CD14-positive monocyte (primary cell): ENCODE data around the gene BRD9. TPM values are rescaled to one million over a fixed set of nuclear protein-coding genes. Genes with fewer than 3 reads are reported as not detected.
"Not testable (repeated sequence)": the region's sequence is repeated elsewhere in the genome, so short reads cannot be mapped to it uniquely, and the experiment has no call there.

Experiments
- DNase-seq, 3 donors: peaks; one replicate each; pipeline ENCODE4 v3.0.0-alpha.2; 2011 to 2022
- H2AFZ ChIP-seq: 2 replicates; pipeline ENCODE4 v1.6.0; 2012; ENCODE audit warnings: mild to moderate bottlenecking, low read depth, low read length, inconsistent platforms; ENCODE audit not compliant: insufficient read depth, poor library complexity, severe bottlenecking
- H3K27ac ChIP-seq, 2 donors: 1 replicate in 1 of 2; 2 replicates in 1 of 2; pipeline ENCODE4 v1.5.1; 2012 to 2013; ENCODE audit warnings: low read length in 2 of 2, control low read depth in 1 of 2, inconsistent platforms in 1 of 2, low read depth in 1 of 2, mild to moderate bottlenecking in 1 of 2
- H3K27me3 ChIP-seq, 2 donors: one replicate each; pipeline versions ENCODE4 v1.6.0 to v1.6.1; 2011 to 2013; ENCODE audit warnings: low read length in 2 of 2; ENCODE audit not compliant: control insufficient read depth in 2 of 2, insufficient read depth in 2 of 2
- H3K36me3 ChIP-seq, 2 donors: replicated peaks in 1 of 2; 1 replicate in 1 of 2; 2 replicates in 1 of 2; pipeline versions ENCODE4 v1.5.1 to v1.6.1; 2012 to 2013; ENCODE audit warnings: low read length in 2 of 2, control low read depth in 1 of 2, inconsistent platforms in 1 of 2, mild to moderate bottlenecking in 1 of 2; ENCODE audit not compliant: insufficient read depth in 2 of 2, control insufficient read depth in 1 of 2
- H3K4me1 ChIP-seq, 2 donors: 1 replicate in 1 of 2; 2 replicates in 1 of 2; pipeline versions ENCODE4 v1.5.1 to v1.6.1; 2012 to 2013; ENCODE audit warnings: low read length in 2 of 2, control low read depth in 1 of 2, inconsistent platforms in 1 of 2, mild to moderate bottlenecking in 1 of 2, moderate library complexity in 1 of 2; ENCODE audit not compliant: insufficient read depth in 2 of 2, control insufficient read depth in 1 of 2
- H3K4me2 ChIP-seq: replicated peaks from 2 replicates; pipeline ENCODE3; 2012; ENCODE audit warnings: low read length, moderate library complexity, mild to moderate bottlenecking; ENCODE audit not compliant: poor library complexity, severe bottlenecking; ENCODE audit errors: extremely low read depth
- H3K4me3 ChIP-seq, 3 experiments: fragments of 200-600 bp in 1 of 3; sonication (generic) in 1 of 3; replicated peaks in 1 of 3; 1 replicate in 2 of 3; 2 replicates in 1 of 3; pipeline ENCODE4 v1.5.1; 2011 to 2013; ENCODE audit warnings: low read length in 3 of 3, mild to moderate bottlenecking in 3 of 3, control low read depth in 2 of 3, low read depth in 2 of 3, inconsistent platforms in 1 of 3, moderate library complexity in 1 of 3
- H3K79me2 ChIP-seq: 2 replicates; pipeline ENCODE4 v1.6.0; 2012; ENCODE audit warnings: mild to moderate bottlenecking, control low read depth, inconsistent platforms, low read length, moderate library complexity; ENCODE audit not compliant: insufficient read depth
- H3K9ac ChIP-seq: 2 replicates; pipeline ENCODE4 v1.6.0; 2017; ENCODE audit warnings: low read length, mild to moderate bottlenecking; ENCODE audit not compliant: insufficient read depth, poor library complexity, severe bottlenecking
- H3K9me3 ChIP-seq, 2 donors: replicated peaks in 1 of 2; 1 replicate in 1 of 2; 2 replicates in 1 of 2; pipeline versions ENCODE4 v1.5.1 to v1.6.1; 2012 to 2013; ENCODE audit warnings: low read length in 2 of 2, control low read depth in 1 of 2; ENCODE audit not compliant: control insufficient read depth in 1 of 2, insufficient read depth in 1 of 2
- H4K20me1 ChIP-seq: 2 replicates; pipeline ENCODE4 v1.6.0; 2012; ENCODE audit warnings: mild to moderate bottlenecking, low read length, control low read depth, moderate library complexity; ENCODE audit not compliant: insufficient read depth
- H3K27ac Mint-ChIP-seq, 7 donors: one replicate each; pipeline ENCODE4 v1.8.0; 2020; ENCODE audit warnings: mild to moderate bottlenecking in 7 of 7, mixed read lengths in 7 of 7, moderate library complexity in 6 of 7, inconsistent platforms in 2 of 7
- H3K27me3 Mint-ChIP-seq, 3 donors: one replicate each; pipeline ENCODE4 v1.8.0; 2021 to 2022; ENCODE audit warnings: low read depth in 3 of 3, mild to moderate bottlenecking in 3 of 3, mixed read lengths in 3 of 3, moderate library complexity in 3 of 3, inconsistent platforms in 1 of 3
- H3K36me3 Mint-ChIP-seq, 2 donors: one replicate each; pipeline ENCODE4 v1.8.0; 2020; ENCODE audit warnings: mixed read lengths in 2 of 2, inconsistent platforms in 1 of 2, mild to moderate bottlenecking in 1 of 2
- H3K4me1 Mint-ChIP-seq: one replicate; pipeline ENCODE4 v1.8.0; 2020; ENCODE audit warnings: mild to moderate bottlenecking, mixed read lengths
- H3K4me3 Mint-ChIP-seq, 2 donors: one replicate each; pipeline ENCODE4 v1.8.0; 2020; ENCODE audit warnings: mild to moderate bottlenecking in 2 of 2, mixed read lengths in 2 of 2, moderate library complexity in 1 of 2
- H3K9me3 Mint-ChIP-seq, 7 donors: one replicate each; pipeline ENCODE4 v1.8.0; 2020 to 2022; ENCODE audit warnings: mixed read lengths in 7 of 7, mild to moderate bottlenecking in 6 of 7, moderate library complexity in 6 of 7, inconsistent platforms in 2 of 7
- WGBS: methylation state at CpG from one replicate; pipeline ENCODE4 v1.1.5; 2013; ENCODE audit warnings: missing lambda C conversion rate; ENCODE audit not compliant: insufficient coverage; 5-methylcytosine and 5-hydroxymethylcytosine counted together
- intact Hi-C, 2 donors: fragments of 100-400 bp; cut with micrococcal nuclease; formaldehyde crosslinking; loops; one replicate each; pipeline versions ENCODE4 v1.15.0 to v1.15.1; 2023
- polyA plus RNA-seq, 3 donors: library from polyadenylated mRNA; depleted of rRNA in 1 of 3; unstranded in 2 of 3; stranded (reverse) in 1 of 3; fragments of 300-500 nt in 2 of 3; fragments of >200 nt in 1 of 3; fragmentation: Illumina TruSeq in 2 of 3; gene quantifications; 1 replicate in 2 of 3; 2 replicates in 1 of 3; pipeline ENCODE4 v1.2.3, GENCODE V29; 2012 to 2021
- TF ChIP-seq, protein P1 (sequence below): fragments of 200-600 bp; IDR thresholded peaks from one replicate; pipeline ENCODE4 v1.8.0; 2022; ENCODE audit warnings: antibody characterized with exemption, mild to moderate bottlenecking

Gene BRD9
- polyA plus RNA-seq, 3 donors = 5.3 to 22.7 (median 9.3) TPM

DNA sequence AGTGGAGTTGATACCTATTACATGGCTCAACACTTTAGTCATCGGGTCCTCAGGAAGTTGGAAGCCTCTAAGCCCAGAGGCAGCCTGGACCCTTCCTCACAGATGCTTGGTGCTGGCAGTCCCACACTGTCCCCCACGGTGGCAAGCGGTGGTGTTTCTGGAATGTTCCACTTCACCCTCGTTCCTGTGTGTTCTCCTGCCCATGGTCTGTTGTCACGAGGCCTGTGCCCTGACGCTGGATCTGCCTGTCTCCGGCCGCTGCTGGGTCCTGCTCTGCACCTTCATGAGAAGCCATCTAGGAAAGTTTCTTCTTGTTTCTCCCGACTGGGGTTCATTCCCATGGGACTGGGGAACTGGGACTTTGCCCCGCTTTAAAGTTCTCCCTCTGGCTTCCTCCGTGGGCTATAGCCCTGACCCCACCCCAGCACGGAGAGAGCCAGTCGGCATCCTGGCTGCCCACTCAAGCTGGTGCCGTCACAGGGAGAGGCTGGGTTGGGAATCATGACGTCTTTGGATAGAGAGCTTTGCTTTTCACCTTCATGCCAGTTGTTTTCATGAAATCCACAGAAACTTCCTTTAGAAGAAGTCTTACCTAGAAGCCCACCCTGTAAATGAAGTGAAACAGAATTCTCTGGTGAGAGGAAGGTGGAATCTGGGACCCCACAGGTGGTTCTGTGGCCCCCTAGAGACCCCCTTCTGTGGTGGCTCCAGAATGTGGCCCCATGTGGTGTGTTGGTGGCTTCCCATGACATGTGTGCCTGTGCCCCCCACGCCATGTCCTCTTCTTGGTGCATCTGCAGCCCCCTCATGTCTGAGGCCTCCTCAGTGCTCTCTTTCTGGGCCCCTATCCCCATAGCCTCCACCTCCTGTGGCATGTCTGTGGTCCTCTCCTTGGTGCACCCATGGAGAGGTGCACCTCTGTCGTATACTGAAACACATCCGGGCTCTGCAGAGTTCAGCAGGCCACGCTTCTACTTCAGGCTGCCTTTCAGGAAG, 43.8 kb upstream of the BRD9 start:
- H3K27ac Mint-ChIP-seq = peak overlapping the region in 1 of 7 donors; percentile 24
- H3K4me3 Mint-ChIP-seq = no peak overlapping the region
- no peaks in the 10 kb centered on the region for H3K4me1 Mint-ChIP-seq
- Histone ChIP-seq H3K4me1 (no peaks in the 10 kb centered on the region), H4K20me1 (no peaks in the 10 kb centered on the region), H3K4me3 (no peak overlapping the region), H3K9me3 (peaks cover 0 to 4% of the 10 kb centered on the region in 2 donors), H3K4me2 (no peak overlapping the region), H3K79me2 (no peaks in the 10 kb centered on the region), H2AFZ (no peak overlapping the region), H3K9ac (no peak overlapping the region), H3K27ac (no peak overlapping the region), H3K27me3 (no peaks in the 10 kb centered on the region), H3K36me3 (no peaks in the 10 kb centered on the region)
- no peaks in the 10 kb centered on the region for H3K36me3 Mint-ChIP-seq
- WGBS = 89% methylated on average over 13 of the region's 19 CpGs
- H3K27me3 Mint-ChIP-seq = peaks cover 2 to 6% (median 6%) of the 10 kb centered on the region in 3 donors
- intact Hi-C loops = no loop called here
- no peak for DNase-seq
- TF ChIP-seq, protein P1, sequence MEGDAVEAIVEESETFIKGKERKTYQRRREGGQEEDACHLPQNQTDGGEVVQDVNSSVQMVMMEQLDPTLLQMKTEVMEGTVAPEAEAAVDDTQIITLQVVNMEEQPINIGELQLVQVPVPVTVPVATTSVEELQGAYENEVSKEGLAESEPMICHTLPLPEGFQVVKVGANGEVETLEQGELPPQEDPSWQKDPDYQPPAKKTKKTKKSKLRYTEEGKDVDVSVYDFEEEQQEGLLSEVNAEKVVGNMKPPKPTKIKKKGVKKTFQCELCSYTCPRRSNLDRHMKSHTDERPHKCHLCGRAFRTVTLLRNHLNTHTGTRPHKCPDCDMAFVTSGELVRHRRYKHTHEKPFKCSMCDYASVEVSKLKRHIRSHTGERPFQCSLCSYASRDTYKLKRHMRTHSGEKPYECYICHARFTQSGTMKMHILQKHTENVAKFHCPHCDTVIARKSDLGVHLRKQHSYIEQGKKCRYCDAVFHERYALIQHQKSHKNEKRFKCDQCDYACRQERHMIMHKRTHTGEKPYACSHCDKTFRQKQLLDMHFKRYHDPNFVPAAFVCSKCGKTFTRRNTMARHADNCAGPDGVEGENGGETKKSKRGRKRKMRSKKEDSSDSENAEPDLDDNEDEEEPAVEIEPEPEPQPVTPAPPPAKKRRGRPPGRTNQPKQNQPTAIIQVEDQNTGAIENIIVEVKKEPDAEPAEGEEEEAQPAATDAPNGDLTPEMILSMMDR = no peak
- peaks cover 0 to 11% (median 3%) of the 10 kb centered on the region in 7 donors for H3K9me3 Mint-ChIP-seq

DNA sequence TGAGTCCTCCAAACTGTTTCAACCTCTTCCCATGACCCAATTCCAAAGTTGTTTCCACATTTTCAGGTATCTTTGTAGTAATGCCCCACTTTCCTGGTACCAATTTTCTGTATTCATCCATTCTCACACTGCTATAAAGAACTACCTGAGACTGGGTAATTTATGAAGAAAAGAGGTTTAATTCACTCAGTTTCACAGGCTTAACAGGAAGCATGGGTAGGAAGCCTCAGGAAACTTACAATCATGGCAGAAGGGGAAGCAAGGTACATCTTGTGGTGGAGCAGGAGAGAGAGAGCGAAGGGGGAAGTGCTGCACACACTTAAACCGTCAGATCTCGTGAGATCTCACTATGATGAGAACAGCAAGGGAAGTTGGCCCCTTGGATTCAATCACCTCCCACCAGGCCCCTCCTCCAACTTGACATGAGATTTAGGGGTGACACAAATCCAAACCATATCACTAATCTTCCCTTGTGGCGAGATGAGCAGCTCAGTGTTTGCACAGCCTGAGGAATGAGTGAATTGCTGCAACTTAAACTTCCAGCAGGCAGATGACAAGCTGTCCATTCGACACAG, 43.0 kb upstream of the BRD9 start:
- Histone ChIP-seq H3K4me3 (no peak overlapping the region), H3K79me2 (no peaks in the 10 kb centered on the region), H3K27ac (no peak overlapping the region), H3K36me3 (no peaks in the 10 kb centered on the region), H3K9ac (no peak overlapping the region), H3K9me3 (peaks cover 0 to 4% of the 10 kb centered on the region in 2 donors), H3K27me3 (no peaks in the 10 kb centered on the region), H3K4me2 (no peak overlapping the region), H3K4me1 (no peaks in the 10 kb centered on the region), H4K20me1 (no peaks in the 10 kb centered on the region), H2AFZ (no peak overlapping the region)
- no peak for DNase-seq
- Mint-ChIP-seq H3K4me3 (no peak overlapping the region), H3K9me3 (peaks cover 0 to 11% (median 3%) of the 10 kb centered on the region in 7 donors), H3K4me1 (no peaks in the 10 kb centered on the region), H3K36me3 (no peaks in the 10 kb centered on the region), H3K27me3 (peaks cover 2 to 6% (median 6%) of the 10 kb centered on the region in 3 donors), H3K27ac (no peak overlapping the region)
- intact Hi-C loops = no loop called here
- TF ChIP-seq, protein P1 = no peak
- WGBS = 100% methylated on average over 1 of the region's 5 CpGs

DNA sequence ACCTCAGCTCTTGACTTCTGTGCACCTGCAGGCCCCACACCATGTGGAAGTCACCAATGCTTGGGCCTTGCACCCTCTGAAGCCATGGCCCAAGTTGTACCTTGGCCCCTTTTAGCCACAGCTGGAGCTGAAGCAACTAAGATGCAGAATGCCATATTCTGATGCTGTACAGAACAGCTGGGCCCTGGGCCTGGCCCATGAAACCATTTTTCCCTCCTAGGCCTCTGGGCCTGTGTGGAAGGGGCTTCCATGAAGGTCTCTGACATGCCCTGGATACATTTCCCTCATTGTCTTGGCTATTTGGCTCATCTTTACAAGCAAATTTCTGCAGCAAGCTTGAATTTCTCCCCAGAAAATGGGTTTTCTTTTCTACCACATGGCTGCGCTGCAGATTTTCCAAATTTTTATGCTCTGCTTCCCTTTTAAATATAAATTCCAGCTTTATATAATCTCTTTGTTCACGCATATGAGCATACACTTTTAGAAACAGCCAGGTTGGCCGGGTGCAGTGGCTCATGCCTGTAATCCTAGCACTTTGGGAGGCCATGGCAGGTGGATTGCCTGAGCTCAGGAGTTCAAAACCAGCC, 41.9 kb upstream of the BRD9 start:
- H3K4me1 Mint-ChIP-seq, DNase-seq, H3K36me3 Mint-ChIP-seq, H3K4me3 Mint-ChIP-seq, H2AFZ ChIP-seq, H3K27me3 Mint-ChIP-seq, H3K9ac ChIP-seq, H3K27ac ChIP-seq, H4K20me1 ChIP-seq, H3K4me3 ChIP-seq, H3K9me3 ChIP-seq, H3K4me1 ChIP-seq, intact Hi-C loops, H3K4me2 ChIP-seq, H3K27me3 ChIP-seq, H3K79me2 ChIP-seq, H3K27ac Mint-ChIP-seq, H3K36me3 ChIP-seq: not testable (repeated sequence)
- peaks cover 0 to 13% (median 3%) of the 10 kb centered on the region in 7 donors for H3K9me3 Mint-ChIP-seq
- WGBS = 100% methylated on average over 2 of the region's 3 CpGs
